Measurements from ENCODE around the gene IL17REL.

The IL17REL gene

GRCh38 chr22:50020606-50021005 is 8.0 kb upstream of the IL17REL start:
- ChIA-PET CTCF (no interaction called here), POLR2A (no interaction called here)
- no peak for TF ChIP-seq CTCF (IDR thresholded peaks at IDR 0.05; ENCODE audit: control extremely low read depth, extremely low read depth, low read depth, missing control alignments)
- DNase-seq (ENCODE audit: extremely low spot score) = no peak

GRCh38 chr22:50019316-50019715 is 6.8 kb upstream of the IL17REL start:
- ChIA-PET CTCF (interaction anchor here (1.0 to 1.1 kb wide), 2 partner anchors 11 to 60 kb away, joined by 3 to 6 read pairs; no protein-coding TSS in a partner anchor), POLR2A (no interaction called here)
- TF ChIP-seq CTCF (IDR thresholded peaks at IDR 0.05; ENCODE audit: control extremely low read depth, extremely low read depth, low read depth, missing control alignments) = no peak
- DNase-seq (ENCODE audit: extremely low spot score) = no peak

GRCh38 chr22:50018608-50019285 is 6.2 kb upstream of the IL17REL start:
- POLR2A ChIA-PET = no interaction called here
- CTCF ChIA-PET = interaction anchor here (1.3 to 3.6 kb wide), 2 partner anchors 12 to 25 kb away, joined by 3 to 26 read pairs; no protein-coding TSS in a partner anchor
- no peak for DNase-seq (ENCODE audit: extremely low spot score)

GRCh38 chr22:50017701-50018224 is 5.2 kb upstream of the IL17REL start:
- CTCF ChIA-PET = interaction anchor here (1.3 to 3.6 kb wide), 3 partner anchors 13 to 87 kb away, joined by 3 to 26 read pairs (median 12); no protein-coding TSS in a partner anchor
- POLR2A ChIA-PET = no interaction called here
- DNase-seq (ENCODE audit: extremely low spot score) = no peak
- TF ChIP-seq CTCF (IDR thresholded peaks at IDR 0.05; ENCODE audit: control extremely low read depth, extremely low read depth, low read depth, missing control alignments) = no peak

More at GRCh38 chr22:50018608-50019285, 6.2 kb upstream of the IL17REL start:
- TF ChIP-seq CTCF (IDR thresholded peaks at IDR 0.05; ENCODE audit: control extremely low read depth, extremely low read depth, low read depth, missing control alignments) = no peak

GRCh38 chr22:50016988-50017700 is 4.6 kb upstream of the IL17REL start:
- DNase-seq (ENCODE audit: extremely low spot score) = peak; percentile 88
- CTCF ChIA-PET = interaction anchor here (1.1 to 3.6 kb wide), 4 partner anchors 10 to 87 kb away, joined by 3 to 26 read pairs (median 8); no protein-coding TSS in a partner anchor
- no peak for TF ChIP-seq CTCF (IDR thresholded peaks at IDR 0.05; ENCODE audit: control extremely low read depth, extremely low read depth, low read depth, missing control alignments)
- POLR2A ChIA-PET = no interaction called here

- no peak for TF ChIP-seq CTCF (IDR thresholded peaks at IDR 0.05; ENCODE audit: control extremely low read depth, extremely low read depth, low read depth, missing control alignments)
- ChIA-PET POLR2A (no interaction called here), CTCF (interaction anchor here (1.1 to 3.6 kb wide), 3 partner anchors 9 to 86 kb away, joined by 3 to 26 read pairs (median 12); no protein-coding TSS in a partner anchor)
- no peak for DNase-seq (ENCODE audit: extremely low spot score)
Measured at GRCh38 chr22:50016308-50016987, 3.9 kb upstream of the IL17REL start.

Data from GM10248 (cell line).